HG02981 (cell line): ENCODE results near the gene KCNAB2.
A peak's percentile ranks its signal among the peaks of the same experiment; 100 is the strongest.

ENCODE experiments used
- ATAC-seq: cut with Tn5 transposase; IDR thresholded peaks from one replicate; pipeline ENCODE4 v1.9.1; 2021; ENCODE audit warnings: mild to moderate bottlenecking, moderate library complexity; ENCODE audit not compliant: unreplicated experiment

The KCNAB2 gene

DNA sequence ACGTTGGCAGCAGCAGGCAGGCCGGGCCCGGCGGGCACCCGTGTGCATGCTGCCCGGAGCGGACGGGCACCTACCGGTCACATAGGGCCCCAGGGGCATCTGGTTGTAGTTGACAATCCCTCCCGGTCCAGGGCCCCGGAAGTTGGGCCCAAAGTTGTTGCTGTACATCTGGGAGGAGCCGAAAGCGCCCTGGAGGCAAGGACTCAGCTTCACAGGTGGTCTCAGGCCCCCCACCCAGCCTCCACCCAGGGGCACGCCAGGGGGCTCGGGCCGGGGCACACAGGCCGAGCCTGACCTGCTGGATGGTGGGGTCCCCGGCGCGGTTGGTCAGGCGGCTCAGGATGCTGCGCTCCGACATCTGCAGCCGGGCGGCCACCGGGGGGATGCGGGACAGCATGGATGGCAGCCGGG is 60.6 kb downstream of the KCNAB2 start:
- ATAC-seq, result no peak

- ATAC-seq, result no peak
Measured at GRCh38 chr1:6106977-6107376, 61.3 kb downstream of the KCNAB2 start.

DNA sequence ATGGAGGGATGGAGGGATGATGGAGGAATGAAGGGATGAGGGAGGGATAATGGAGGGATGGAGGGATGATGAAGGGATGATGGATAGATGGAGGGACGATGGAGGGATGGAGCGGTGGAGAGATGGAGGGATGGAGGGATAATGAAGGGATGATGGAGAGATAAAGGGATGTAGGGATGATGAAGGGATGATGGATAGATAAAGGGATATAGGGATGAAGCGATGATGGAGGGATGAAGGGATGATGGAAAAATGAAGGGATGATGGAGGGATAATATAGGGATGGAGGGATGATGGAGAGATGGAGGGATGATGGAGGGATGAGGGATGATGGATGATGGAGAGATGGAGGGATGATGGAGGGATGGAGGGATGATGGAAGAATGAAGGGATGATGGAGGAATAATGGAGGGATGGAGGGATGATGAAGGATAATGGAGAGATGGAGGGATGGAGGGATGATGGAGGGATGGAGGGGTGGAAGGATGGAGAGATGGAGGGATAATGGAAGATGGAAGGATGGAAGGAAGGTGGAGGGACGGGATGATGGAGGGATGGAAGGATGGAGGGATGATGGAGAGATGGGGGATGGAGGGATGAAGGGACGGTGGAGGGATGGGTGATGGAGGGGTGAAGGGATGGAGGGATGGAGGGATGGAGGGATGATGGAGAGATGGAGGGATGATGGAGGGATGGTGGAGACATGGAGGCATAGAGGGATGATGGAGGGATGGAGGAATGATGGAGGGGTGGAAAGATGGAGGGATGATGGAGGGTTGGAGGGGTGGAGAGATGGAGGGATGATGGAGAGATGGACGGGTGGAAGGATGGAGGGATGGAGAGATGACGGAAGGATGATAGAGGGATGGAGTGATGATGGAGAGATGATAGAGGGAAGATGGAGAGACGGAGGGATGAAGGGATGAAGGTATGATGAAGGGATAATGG is 62.0 kb downstream of the KCNAB2 start:
- ATAC-seq, result no peak

DNA sequence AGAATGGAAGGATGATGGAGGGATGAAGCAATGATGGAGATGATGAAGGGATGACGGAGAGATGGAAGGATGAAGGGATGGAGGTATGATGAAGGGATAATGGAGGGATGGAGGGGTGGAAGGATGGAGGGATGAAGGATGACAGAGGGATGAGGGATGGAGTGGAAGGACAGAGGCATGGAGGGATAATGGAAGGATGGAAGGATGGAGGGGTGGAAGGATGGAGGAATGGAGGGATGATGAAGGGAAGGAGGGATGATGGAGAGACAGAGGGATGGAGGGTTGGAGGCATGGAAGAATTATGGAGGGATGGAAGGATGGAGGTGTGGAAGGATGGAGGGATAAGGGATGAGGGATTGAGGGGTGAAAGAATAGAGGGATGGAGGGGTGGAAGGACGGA is 62.8 kb downstream of the KCNAB2 start:
- no peak for ATAC-seq

DNA sequence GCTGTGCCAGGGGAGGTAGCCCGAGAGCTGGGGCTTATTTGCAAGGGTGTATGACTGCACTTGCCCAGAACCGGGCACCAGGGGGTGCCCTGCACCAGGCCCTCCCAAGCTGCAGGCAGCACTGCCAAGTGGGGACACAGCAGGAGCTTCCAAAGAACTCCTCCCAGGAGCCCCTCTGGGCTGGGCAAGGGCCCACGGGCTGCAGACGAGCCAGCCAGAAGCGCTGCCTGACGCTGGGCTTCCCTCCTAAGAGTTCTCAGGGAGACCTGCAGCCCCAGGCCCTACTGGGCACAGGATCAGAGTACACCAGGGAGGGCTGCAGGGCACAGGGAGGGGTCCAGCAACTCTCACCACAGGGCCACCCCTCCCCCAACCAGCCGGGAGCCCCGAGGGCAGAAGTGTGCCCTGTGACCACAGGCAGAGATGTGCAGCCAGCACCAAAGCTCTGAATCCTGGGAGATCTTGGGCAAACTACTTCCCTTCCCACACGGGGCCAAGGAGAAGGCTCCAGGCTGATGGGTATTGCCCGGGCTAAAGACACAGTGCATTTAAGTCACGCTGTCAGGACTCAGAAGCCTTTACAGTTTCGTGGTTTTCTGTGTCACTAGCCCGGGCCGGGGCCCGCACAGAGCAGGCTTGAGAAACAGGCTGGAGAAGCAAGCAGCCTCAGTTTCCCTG is 63.4 kb downstream of the KCNAB2 start:
- peak; percentile 59 for ATAC-seq

DNA sequence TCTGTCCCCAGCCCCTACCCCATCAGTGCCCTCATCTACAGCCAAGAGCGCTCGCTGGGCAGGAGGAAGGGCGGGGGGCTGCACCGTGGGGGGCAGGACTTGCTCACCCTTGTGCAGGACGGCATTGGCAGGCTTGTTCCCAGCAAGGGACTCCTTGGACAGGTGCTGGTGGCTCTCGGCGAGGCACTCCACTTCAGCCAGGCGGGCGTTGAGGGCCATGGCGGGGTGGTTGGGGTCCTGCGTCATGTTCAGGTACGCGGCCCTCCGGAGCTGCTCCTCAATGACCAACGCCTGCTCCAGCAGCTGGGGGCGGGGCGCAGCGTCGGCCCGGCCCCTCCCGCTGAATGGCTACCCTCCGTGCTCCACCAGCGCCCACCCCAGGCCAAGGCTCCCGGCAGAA is 64.0 kb downstream of the KCNAB2 start:
- no peak for ATAC-seq

- ATAC-seq, result no peak
Measured at GRCh38 chr1:6110326-6110725, 64.6 kb downstream of the KCNAB2 start.

DNA sequence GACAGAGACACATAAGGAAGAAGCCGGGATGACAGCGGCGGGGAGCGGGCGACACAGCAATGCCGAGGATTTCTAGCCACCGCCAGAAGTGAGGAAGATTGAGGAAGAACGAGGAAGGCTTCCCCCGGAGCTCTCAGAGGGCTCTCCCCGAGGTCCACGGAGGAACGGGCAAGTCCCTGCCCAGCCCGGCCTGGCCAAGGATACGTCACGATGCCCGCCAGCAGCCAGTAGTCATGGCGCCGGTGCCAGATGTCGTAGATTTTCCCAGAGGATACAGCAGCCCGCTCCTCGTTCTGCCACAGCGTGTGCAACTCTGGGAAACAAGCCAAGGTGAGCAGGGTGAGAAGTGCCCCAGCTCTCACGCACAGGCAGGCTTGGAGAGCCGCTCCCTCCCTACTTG is 65.9 kb downstream of the KCNAB2 start:
- no peak for ATAC-seq

DNA sequence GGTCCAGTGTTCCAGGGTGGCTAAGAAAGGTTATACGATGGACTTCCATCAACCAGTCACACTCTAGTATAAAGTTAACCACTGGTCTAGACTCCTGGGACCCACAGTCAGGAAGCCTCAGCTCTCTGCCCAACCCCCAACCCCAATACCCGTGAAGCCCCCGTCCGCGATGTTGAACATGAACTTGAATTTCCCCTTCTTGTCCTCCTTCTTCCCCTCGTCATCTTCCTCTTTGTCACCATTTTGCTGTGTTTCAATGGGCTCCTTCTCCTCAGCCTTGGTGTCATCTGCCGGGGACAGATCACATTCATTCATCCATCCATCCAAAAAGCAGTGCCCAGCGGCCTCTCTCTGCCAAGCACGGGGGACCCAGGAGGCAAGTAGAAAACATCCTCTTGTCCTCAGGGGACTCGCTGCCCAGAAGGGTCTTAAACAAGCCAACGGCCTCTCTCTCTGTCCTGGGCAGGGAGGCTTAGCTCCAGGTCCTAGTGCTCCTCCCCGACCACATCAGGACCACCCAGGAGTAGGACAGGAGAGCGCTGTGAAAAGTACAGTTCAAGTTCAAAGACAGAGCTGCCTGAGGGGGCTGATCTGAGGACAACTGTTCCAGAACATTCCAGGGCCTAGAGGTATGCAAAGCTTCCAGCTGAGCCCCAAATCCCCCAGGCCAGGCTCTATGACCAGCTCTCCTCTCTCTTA is 66.5 kb downstream of the KCNAB2 start:
- ATAC-seq, result no peak

DNA sequence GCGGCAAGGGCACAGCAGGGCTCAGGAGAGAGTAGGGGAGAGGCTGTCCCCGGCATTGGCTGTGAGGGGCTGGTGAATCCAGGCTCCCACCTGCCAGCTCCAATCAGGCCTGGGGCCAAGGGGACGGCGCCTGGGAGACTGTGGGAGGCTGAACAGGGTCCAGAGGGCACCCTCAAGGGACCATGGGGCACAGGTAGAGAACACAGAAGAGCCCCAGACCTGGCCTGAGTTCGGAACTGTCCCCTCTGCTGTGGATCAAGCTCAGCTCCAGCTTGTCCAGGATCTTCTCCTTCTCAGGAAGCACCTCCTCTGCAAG is 67.0 kb downstream of the KCNAB2 start:
- no peak for ATAC-seq

DNA sequence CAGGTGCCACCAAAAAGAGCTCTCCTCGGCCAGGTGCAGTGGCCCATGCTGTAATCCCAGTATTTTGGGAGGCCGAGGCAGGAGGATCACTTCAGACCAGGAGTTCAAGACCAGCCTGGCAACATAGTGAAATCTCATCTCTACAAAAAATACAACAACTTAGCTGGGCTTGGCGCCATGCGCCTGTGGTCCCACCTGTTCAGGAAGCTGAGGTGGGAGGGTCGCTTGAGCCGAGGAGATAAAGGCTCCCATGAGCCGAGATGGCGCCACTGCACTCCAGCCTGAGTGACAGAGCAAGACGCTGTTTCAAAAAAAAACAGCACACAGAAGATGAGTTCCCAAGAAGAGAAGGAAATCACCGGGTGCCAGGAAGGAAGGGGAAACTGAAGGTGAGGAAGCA is 67.4 kb downstream of the KCNAB2 start:
- no peak for ATAC-seq

- no peak for ATAC-seq
Measured at GRCh38 chr1:6113745-6114144, 68.1 kb downstream of the KCNAB2 start.

DNA sequence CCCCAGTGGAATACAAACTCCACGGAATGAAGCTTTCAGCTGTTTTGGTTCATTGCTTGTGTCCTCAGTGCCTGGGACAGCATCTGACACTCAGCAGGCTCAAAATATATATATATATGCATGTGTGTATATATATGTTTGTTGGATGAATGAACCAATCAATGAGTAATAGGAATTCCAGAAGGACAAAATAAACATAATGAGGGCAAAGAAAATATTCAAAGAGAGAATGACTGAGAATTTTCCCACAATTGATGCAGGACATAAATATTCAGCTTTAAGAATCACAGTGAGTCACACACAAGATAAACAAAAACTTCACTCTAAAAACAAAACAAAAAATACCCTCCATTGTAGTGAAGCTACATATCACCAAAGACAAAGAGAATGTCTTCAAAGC is 70.4 kb downstream of the KCNAB2 start:
- ATAC-seq, result no peak

DNA sequence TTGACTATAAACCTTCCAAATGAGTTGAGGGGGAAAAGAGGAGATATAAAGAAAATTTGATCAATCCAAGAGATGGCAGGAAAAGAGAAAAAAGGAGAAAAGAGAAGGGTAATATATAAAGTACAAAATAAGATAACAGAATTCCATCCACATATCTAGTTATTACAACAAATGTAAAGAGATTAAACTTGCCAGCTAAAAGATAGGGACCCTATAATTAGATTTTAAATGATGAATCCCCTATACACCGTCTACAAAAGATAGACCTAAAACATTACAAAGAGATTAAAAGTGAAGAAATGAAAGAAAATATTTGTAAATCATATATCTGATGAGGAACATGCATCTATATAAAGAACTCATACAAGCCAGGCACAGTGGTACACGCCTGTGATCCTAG is 71.4 kb downstream of the KCNAB2 start:
- no peak for ATAC-seq

DNA sequence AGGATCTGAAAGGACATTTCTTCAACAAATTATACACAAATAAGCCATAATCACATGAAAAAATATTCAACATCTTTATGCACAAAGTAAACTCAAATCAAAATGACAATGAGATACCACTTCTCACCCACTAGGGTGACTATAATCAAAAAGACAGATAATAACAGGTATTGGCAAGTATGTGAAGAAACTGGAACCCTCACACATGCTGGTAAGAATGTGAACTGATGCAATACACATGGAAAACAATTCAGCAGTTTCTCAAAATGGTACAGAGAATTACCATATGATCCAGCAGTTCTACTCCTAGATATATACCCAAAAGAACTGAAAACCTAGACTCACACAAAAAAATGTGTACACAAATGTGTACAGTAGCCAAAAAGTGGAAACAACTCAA is 71.9 kb downstream of the KCNAB2 start:
- no peak for ATAC-seq

GRCh38 chr1:6118415-6118814 is 72.7 kb downstream of the KCNAB2 start:
- ATAC-seq, result no peak

GRCh38 chr1:6121021-6121421 is 75.3 kb downstream of the KCNAB2 start:
- ATAC-seq, result no peak

- no peak for ATAC-seq
Measured at GRCh38 chr1:6121651-6122370, 76.1 kb downstream of the KCNAB2 start.

DNA sequence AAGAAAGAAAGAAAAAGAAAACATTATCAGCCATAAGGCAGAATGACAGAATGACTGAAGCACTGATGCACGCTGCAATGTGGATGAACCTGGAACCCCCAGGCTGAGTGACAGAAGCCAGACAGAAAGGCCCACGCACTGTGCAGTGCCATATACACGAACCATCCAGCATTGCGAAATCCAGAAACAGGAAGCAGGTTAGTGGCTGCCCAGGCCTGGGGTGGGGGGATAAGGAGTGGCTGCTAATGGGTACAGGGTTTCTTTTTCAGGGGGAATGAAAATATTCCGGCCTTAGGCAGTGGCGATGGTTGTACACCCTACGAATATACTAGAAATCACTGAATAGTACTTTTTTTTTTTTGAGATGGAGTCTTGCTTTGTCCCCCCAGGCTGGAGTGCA is 77.4 kb downstream of the KCNAB2 start:
- no peak for ATAC-seq

GRCh38 chr1:6123816-6124215 is 78.1 kb downstream of the KCNAB2 start:
- no peak for ATAC-seq

GRCh38 chr1:6124341-6124740 is 78.7 kb downstream of the KCNAB2 start:
- no peak for ATAC-seq
